KMS-11 (cell line): ENCODE data around the gene RPL13.

Source experiments
- H2AFZ ChIP-seq: fragments of 200-600 bp; sonication (generic); 2 replicates; pipeline ENCODE4 v1.6.1; 2016; ENCODE audit warnings: antibody characterized with exemption, mixed run types, low read depth
- H3K27ac ChIP-seq: fragments of 200-600 bp; sonication (generic); 2 replicates; pipeline ENCODE4 v1.6.1; 2016; ENCODE audit warnings: mild to moderate bottlenecking, mixed run types
- H3K27me3 ChIP-seq: fragments of 200-600 bp; sonication (generic); 2 replicates; pipeline ENCODE4 v1.6.1; 2017; ENCODE audit warnings: mild to moderate bottlenecking, low read depth, mixed run types, moderate library complexity; ENCODE audit not compliant: insufficient read depth
- H3K36me3 ChIP-seq: fragments of 200-600 bp; sonication (generic); 2 replicates; pipeline ENCODE4 v1.6.1; 2017; ENCODE audit warnings: mild to moderate bottlenecking, mixed run types; ENCODE audit not compliant: insufficient read depth
- H3K4me1 ChIP-seq: fragments of 200-600 bp; sonication (generic); 2 replicates; pipeline ENCODE4 v1.6.1; 2016; ENCODE audit warnings: mild to moderate bottlenecking, low read depth, mixed run types; ENCODE audit not compliant: poor library complexity, severe bottlenecking
- H3K4me2 ChIP-seq: fragments of 200-600 bp; sonication (generic); 2 replicates; pipeline ENCODE4 v1.7.0; 2016; ENCODE audit warnings: mild to moderate bottlenecking, mixed run types
- H3K4me3 ChIP-seq: fragments of 200-600 bp; sonication (generic); IDR thresholded peaks from 2 replicates; pipeline ENCODE4 v1.6.1; 2017; ENCODE audit warnings: low read depth, low read length, mixed read lengths; ENCODE audit not compliant: insufficient read depth
- H3K79me2 ChIP-seq: fragments of 200-600 bp; sonication (generic); 2 replicates; pipeline ENCODE4 v1.6.1; 2016; ENCODE audit warnings: low read depth, mixed run types; ENCODE audit not compliant: insufficient read depth
- H3K9ac ChIP-seq: fragments of 200-600 bp; sonication (generic); 2 replicates; pipeline ENCODE4 v1.6.1; 2016; ENCODE audit warnings: mild to moderate bottlenecking, mixed run types
- H4K20me1 ChIP-seq: fragments of 200-600 bp; sonication (generic); 2 replicates; pipeline ENCODE4 v1.6.1; 2016; ENCODE audit warnings: mild to moderate bottlenecking, mixed run types; ENCODE audit not compliant: insufficient read depth
- CTCF ChIP-seq: fragments of 200-600 bp; sonication (generic); conservative IDR thresholded peaks from 2 replicates; pipeline ENCODE4 v1.6.1; 2017; ENCODE audit warnings: low read depth, mild to moderate bottlenecking, antibody characterized with exemption, low read length, moderate library complexity, mixed read lengths

RPL13 gene

GRCh38 chr16:89529097-89529496 lies 31.4 kb upstream of the RPL13 start:
- Histone ChIP-seq H3K4me1 (peaks cover 25% of the 10 kb centered on the region), H4K20me1 (no peaks in the 10 kb centered on the region), H3K27me3 (no peaks in the 10 kb centered on the region), H3K9ac (no peak overlapping the region), H3K79me2 (0 out of 2 replicates have a peak, but pooled peaks cover 4% of the 10 kb centered on the region), H3K4me3 (no peak overlapping the region), H3K36me3 (peaks cover 5% of the 10 kb centered on the region; the same call in 1 of the 2 replicates), H3K4me2 (no peak overlapping the region), H2AFZ (no peak overlapping the region), H3K27ac (no peak overlapping the region)
- TF ChIP-seq CTCF: no peak

DNA sequence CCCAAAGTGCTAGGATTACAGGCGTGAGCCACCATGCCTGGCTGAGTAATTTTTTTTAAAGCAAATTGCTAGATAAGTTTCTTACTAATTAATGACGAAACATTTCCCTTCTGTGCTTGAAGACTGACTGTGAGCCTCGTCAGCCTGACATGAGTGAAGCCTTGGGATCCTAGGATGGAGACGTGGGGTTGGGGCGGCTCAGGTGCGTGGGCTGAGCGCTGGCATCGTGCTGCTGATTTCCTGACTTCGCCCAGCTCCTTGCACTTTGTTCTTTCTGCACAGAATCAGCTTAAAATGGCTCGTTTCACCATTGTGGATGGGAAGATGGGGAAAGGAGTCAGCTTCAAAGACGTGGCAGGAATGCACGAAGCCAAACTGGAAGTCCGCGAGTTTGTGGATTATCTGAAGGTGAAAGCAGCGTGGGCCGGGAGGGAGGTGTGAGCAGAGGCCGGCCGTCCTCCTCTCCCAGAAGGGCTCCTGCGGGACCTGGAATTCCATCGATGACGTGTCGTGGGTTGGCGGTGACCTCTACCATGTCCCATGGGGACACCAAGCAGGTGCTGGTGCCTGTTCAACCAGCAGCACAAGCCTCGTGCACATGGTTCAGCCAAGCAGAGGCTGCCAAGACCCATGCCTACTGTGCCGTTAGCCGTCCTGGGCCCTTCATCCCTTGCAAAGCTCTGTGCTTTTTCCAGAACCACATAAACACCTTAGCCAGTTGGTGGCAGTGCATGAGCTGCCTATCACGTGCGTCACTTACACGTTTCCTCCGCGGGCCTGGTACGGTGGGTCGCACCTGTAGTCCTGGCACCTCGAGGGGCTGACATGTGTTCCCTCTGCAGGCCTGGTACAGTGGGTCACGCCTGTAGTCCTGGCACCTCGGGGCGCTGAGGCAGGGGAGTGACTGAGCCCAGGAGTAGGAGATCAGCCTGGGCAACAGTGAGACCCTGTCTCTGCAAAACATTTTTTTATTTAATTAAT lies 29.8 kb upstream of the RPL13 start:
- Histone ChIP-seq H3K27me3 (no peaks in the 10 kb centered on the region), H4K20me1 (no peaks in the 10 kb centered on the region), H2AFZ (no peak overlapping the region), H3K4me2 (no peak overlapping the region), H3K79me2 (peaks cover 4% of the 10 kb centered on the region; the same call in 1 of the 2 replicates), H3K36me3 (peaks cover 5% of the 10 kb centered on the region; the same call in 1 of the 2 replicates), H3K4me3 (no peak overlapping the region), H3K9ac (no peak overlapping the region), H3K4me1 (peaks cover 9% of the 10 kb centered on the region), H3K27ac (no peak overlapping the region)
- no peak for TF ChIP-seq CTCF

DNA sequence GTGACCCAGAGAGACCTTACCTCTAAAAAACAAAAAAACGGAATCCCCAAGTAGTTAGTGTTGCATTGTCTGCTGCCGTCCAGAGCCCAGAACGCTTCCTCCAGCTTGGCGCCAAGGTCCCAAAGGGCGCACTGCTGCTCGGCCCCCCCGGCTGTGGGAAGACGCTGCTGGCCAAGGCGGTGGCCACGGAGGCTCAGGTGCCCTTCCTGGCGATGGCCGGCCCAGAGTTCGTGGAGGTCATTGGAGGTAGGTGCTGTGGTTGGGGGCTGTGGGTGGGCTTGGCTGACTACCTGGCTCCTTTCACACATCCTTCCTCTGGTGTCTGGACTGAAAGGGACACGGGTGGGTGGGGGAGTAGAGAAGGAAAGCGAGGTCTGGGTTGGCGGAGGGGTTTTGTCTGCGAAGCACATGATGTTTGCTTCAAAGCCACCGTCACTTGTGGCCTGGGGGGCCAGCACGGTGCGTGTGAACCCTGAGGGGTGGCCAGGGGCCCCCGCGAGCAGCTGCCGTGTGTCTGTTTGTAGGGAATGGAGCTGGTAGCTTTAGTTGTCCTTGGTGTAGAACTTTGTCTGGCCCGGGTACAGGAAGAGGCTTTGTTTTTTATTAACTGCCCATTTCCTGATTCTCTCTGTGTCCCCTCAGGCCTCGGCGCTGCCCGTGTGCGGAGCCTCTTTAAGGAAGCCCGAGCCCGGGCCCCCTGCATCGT lies 28.5 kb upstream of the RPL13 start:
- Histone ChIP-seq H3K36me3 (peaks cover 5% of the 10 kb centered on the region; the same call in 1 of the 2 replicates), H2AFZ (no peak overlapping the region), H3K79me2 (no peaks in the 10 kb centered on the region; the same call in 1 of the 2 replicates), H3K4me2 (no peak overlapping the region), H3K27ac (no peak overlapping the region), H4K20me1 (no peaks in the 10 kb centered on the region), H3K4me1 (no peaks in the 10 kb centered on the region), H3K9ac (no peak overlapping the region), H3K4me3 (no peak overlapping the region), H3K27me3 (no peaks in the 10 kb centered on the region)
- no peak for TF ChIP-seq CTCF

DNA sequence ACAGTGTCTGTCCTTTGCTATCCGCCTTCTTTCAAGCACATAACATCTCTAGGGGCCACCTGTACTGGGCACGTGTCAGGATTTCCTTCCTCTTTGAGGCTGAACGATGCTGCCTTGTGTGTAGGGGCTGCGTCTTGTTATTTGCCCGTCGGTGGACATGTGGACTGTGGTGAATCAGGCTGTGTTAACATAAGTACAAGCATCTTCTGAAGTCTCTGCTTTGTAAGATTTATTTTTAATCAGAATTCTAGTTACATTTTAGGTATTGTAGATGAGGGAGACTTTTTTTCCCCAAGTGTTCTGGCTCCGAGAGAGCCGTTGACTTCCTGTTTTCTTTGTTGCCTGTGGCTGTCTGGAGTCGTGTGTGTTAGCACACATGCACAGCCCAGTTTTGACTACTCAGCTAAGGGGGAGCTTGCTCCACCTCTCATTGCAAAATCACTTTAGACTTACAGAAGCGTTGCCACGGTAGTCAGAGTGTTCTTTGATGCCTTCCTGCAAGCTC lies 26.2 kb upstream of the RPL13 start:
- H3K36me3 ChIP-seq: peaks cover under 1% of the 10 kb centered on the region; the same call in 1 of the 2 replicates

More for the DNA sequence above, 26.2 kb upstream of the RPL13 start:
- Histone ChIP-seq H2AFZ (no peak overlapping the region), H3K79me2 (no peaks in the 10 kb centered on the region; the same call in 1 of the 2 replicates), H4K20me1 (no peaks in the 10 kb centered on the region), H3K4me2 (no peak overlapping the region), H3K27ac (no peak overlapping the region), H3K9ac (no peak overlapping the region), H3K27me3 (no peaks in the 10 kb centered on the region), H3K4me1 (no peaks in the 10 kb centered on the region), H3K4me3 (no peak overlapping the region)
- TF ChIP-seq CTCF: no peak
